RPMI8226 (cell line): ENCODE results near the gene TTLL7.
A peak's percentile ranks its signal among the peaks of the same experiment; 100 is the strongest.

Experiments
- DNase-seq: peaks from one replicate; pipeline ENCODE4 v3.0.0-alpha.2; 2015

Gene TTLL7

GRCh38 chr1:83860490-83861221 is 138.3 kb downstream of the TTLL7 start:
- DNase-seq = no peak

- no peak for DNase-seq
Measured at GRCh38 chr1:83857716-83858115, 141.2 kb downstream of the TTLL7 start.

GRCh38 chr1:83857103-83857502 is 141.8 kb downstream of the TTLL7 start:
- no peak for DNase-seq

- no peak for DNase-seq
Measured at GRCh38 chr1:83856381-83856780, 142.6 kb downstream of the TTLL7 start.

- DNase-seq = no peak
Measured at GRCh38 chr1:83854456-83854855, 144.5 kb downstream of the TTLL7 start.

GRCh38 chr1:83850834-83851233 is 148.1 kb downstream of the TTLL7 start:
- DNase-seq = no peak

GRCh38 chr1:83849191-83850061 is 149.5 kb downstream of the TTLL7 start:
- DNase-seq = no peak

GRCh38 chr1:83846138-83846537 is 152.8 kb downstream of the TTLL7 start:
- DNase-seq = no peak

- DNase-seq = no peak
Measured at GRCh38 chr1:83845437-83846071, 153.4 kb downstream of the TTLL7 start.

GRCh38 chr1:83844546-83844945 is 154.4 kb downstream of the TTLL7 start:
- no peak for DNase-seq

GRCh38 chr1:83839566-83840173 is 159.3 kb downstream of the TTLL7 start:
- no peak for DNase-seq

- no peak for DNase-seq
Measured at GRCh38 chr1:83838573-83838972, 160.4 kb downstream of the TTLL7 start.

GRCh38 chr1:83836543-83836942 is 162.4 kb downstream of the TTLL7 start:
- no peak for DNase-seq

GRCh38 chr1:83834621-83835264 is 164.2 kb downstream of the TTLL7 start:
- DNase-seq = no peak

- no peak for DNase-seq
Measured at GRCh38 chr1:83832194-83832593, 166.7 kb downstream of the TTLL7 start.

- no peak for DNase-seq
Measured at GRCh38 chr1:83829106-83829505, 169.8 kb downstream of the TTLL7 start.

- DNase-seq = no peak
Measured at GRCh38 chr1:83828456-83828855, 170.5 kb downstream of the TTLL7 start.

- no peak for DNase-seq
Measured at GRCh38 chr1:83827741-83828140, 171.2 kb downstream of the TTLL7 start.

GRCh38 chr1:83822208-83822607 is 176.7 kb downstream of the TTLL7 start:
- DNase-seq = no peak

- DNase-seq = no peak
Measured at GRCh38 chr1:83819436-83819835, 179.5 kb downstream of the TTLL7 start.

- DNase-seq = peak; percentile 5
Measured at GRCh38 chr1:83818916-83819315, 180.0 kb downstream of the TTLL7 start.

GRCh38 chr1:83816836-83817235 is 182.1 kb downstream of the TTLL7 start:
- DNase-seq = no peak

- DNase-seq = no peak
Measured at GRCh38 chr1:83815330-83815729, 183.6 kb downstream of the TTLL7 start.
